K562 (cell line): ENCODE data around the gene TBX10. TPM values are rescaled to one million over a fixed set of nuclear protein-coding genes. Genes with fewer than 3 reads are reported as not detected.
A peak's percentile ranks its signal among the peaks of the same experiment; 100 is the strongest.

Experiments used
- ATAC-seq: fragments of 200-7000 bp; cut with Tn5 transposase; 3 replicates; pipeline ENCODE4 v1.9.1; 2020; ENCODE audit warnings: moderate library complexity
- Bru-seq: library from RNA; stranded (reverse); fragments of 400-500 nt; gene quantifications from one replicate; lab custom pipeline; 2021; lab: Mats Ljungman, UMichigan
- BruChase-seq, 2 experiments: library from RNA; stranded (reverse); fragments of 400-500 nt; gene quantifications; one replicate each; lab custom pipeline; 2021; lab: Mats Ljungman, UMichigan
- BruUV-seq: library from RNA; stranded (reverse); fragments of 400-500 nt; replicated peaks from 2 replicates; lab custom pipeline; 2021; lab: Mats Ljungman, UMichigan
- CTCF ChIA-PET: fragments of 300-600 bp; formaldehyde crosslinking; extraction: SDS; loops from one replicate; lab custom pipeline; 2021; ENCODE audit warnings: low intra/inter-chr PET ratio; lab: Yijun Ruan, JAX
- POLR2A ChIA-PET: fragments of 300-600, 350-650 bp; sonication (Branson Sonifier 250); formaldehyde crosslinking; extraction: SDS; loops from one replicate; lab custom pipeline; 2021; ENCODE audit warnings: antibody characterized with exemption, inconsistent platforms; lab: Yijun Ruan, JAX
- DNase-seq, 4 experiments: peaks; one replicate each; pipeline versions ENCODE4 v3.0.0 to v3.0.0-alpha.2; 2011 to 2018; ENCODE audit warnings: low spot score in 3 of 4, mixed read lengths in 3 of 4; ENCODE audit errors: extremely low read depth in 1 of 4
- FAIRE-seq: peaks from 2 replicates; lab custom pipeline; 2011; peaks lifted over from hg19 to GRCh38; lab: Jason Lieb, UNC
- H2AFZ ChIP-seq: 2 replicates; pipeline ENCODE4 v1.6.0; 2011; ENCODE audit warnings: low read depth, low read length, control low read depth, inconsistent platforms
- H3K27ac ChIP-seq: fragments of 200-600 bp; 3 replicates; pipeline ENCODE4 v1.8.0; 2011; ENCODE audit warnings: low read depth, mild to moderate bottlenecking, control low read depth, inconsistent platforms, low read length, moderate library complexity, mixed read lengths; ENCODE audit errors: extremely low read depth
- H3K27me3 ChIP-seq, 2 experiments: fragments of 300-600 bp in 1 of 2; 2 replicates in 1 of 2; 3 replicates in 1 of 2; pipeline versions ENCODE4 v1.6.0 to v1.8.0; 2011; ENCODE audit warnings: inconsistent platforms in 2 of 2, low read length in 2 of 2, mild to moderate bottlenecking in 1 of 2, mixed read lengths in 1 of 2, moderate library complexity in 1 of 2; ENCODE audit not compliant: control insufficient read depth in 2 of 2, insufficient read depth in 2 of 2
- H3K36me3 ChIP-seq: fragments of 300-600 bp; 3 replicates; pipeline ENCODE4 v1.8.0; 2011; ENCODE audit warnings: mild to moderate bottlenecking, low read length, inconsistent platforms; ENCODE audit not compliant: control insufficient read depth, insufficient read depth
- H3K4me1 ChIP-seq, 2 experiments: fragments of 200-600 bp in 1 of 2; replicated peaks in 1 of 2; 2 replicates in 1 of 2; 3 replicates in 1 of 2; pipeline versions ENCODE4 v1.5.1 to v1.8.0; 2011; ENCODE audit warnings: inconsistent platforms in 2 of 2, low read length in 2 of 2, mild to moderate bottlenecking in 1 of 2, mixed read lengths in 1 of 2, moderate library complexity in 1 of 2; ENCODE audit not compliant: control insufficient read depth in 2 of 2, insufficient read depth in 2 of 2
- H3K4me2 ChIP-seq: 2 replicates; pipeline ENCODE4 v1.6.1; 2011; ENCODE audit warnings: low read length, control low read depth, inconsistent platforms, mixed read lengths; ENCODE audit not compliant: insufficient read depth
- H3K4me3 ChIP-seq: fragments of 200-600 bp; sonication (generic), shearing (Covaris generic); 2 replicates; pipeline ENCODE4 v1.5.1; 2016; ENCODE audit warnings: control low read depth, inconsistent platforms
- H3K79me2 ChIP-seq: fragments of 200-600 bp; 3 replicates; pipeline ENCODE4 v1.8.0; 2011; ENCODE audit warnings: low read length, inconsistent platforms; ENCODE audit not compliant: control insufficient read depth, insufficient read depth
- H3K9ac ChIP-seq, 2 experiments: 2 replicates each; pipeline versions ENCODE4 v1.6.0 to v1.6.1; 2011; ENCODE audit warnings: low read depth in 2 of 2, low read length in 2 of 2, control low read depth in 1 of 2, inconsistent platforms in 1 of 2, mild to moderate bottlenecking in 1 of 2, mixed read lengths in 1 of 2; ENCODE audit not compliant: insufficient read depth in 1 of 2
- H3K9me1 ChIP-seq: one replicate; pipeline ENCODE4 v1.6.0; 2011; ENCODE audit warnings: inconsistent platforms, mild to moderate bottlenecking, low read length, moderate library complexity; ENCODE audit not compliant: control insufficient read depth, insufficient read depth
- H3K9me3 ChIP-seq: replicated peaks from 2 replicates; pipeline ENCODE4 v1.5.1; 2011; ENCODE audit warnings: low read depth, low read length, inconsistent platforms; ENCODE audit not compliant: control insufficient read depth, insufficient read depth
- H4K20me1 ChIP-seq: replicated peaks from 2 replicates; pipeline ENCODE4 v1.6.1; 2011; ENCODE audit warnings: low read length, inconsistent platforms, mixed read lengths; ENCODE audit not compliant: control insufficient read depth, insufficient read depth
- CGGBP1 ChIP-seq: fragments of 250-450 bp; sonication (Bioruptor Pico); IDR thresholded peaks from 2 replicates; pipeline ENCODE4 v1.9.0; 2021; ENCODE audit warnings: mild to moderate bottlenecking
- POLR2G ChIP-seq: fragments of 200-400 bp; formaldehyde crosslinking; IDR thresholded peaks from 2 replicates; pipeline ENCODE4 v1.6.1; 2017; ENCODE audit warnings: low read depth, mild to moderate bottlenecking, antibody characterized with exemption, low read length, moderate library complexity
- ZNF165 ChIP-seq: fragments of 250-450 bp; sonication (Bioruptor Pico); IDR thresholded peaks from 2 replicates; pipeline ENCODE4 v1.4.0; 2020; ENCODE audit warnings: borderline replicate concordance
- WGBS: fragments of 100-300 bp; shearing (Covaris generic); methylation state at CpG from one replicate; pipeline ENCODE4 v1.1.6; 2016; ENCODE audit warnings: low coverage, mixed read lengths; ENCODE audit not compliant: insufficient coverage; ENCODE audit errors: missing lambda C conversion rate; 5-methylcytosine and 5-hydroxymethylcytosine counted together
- in situ Hi-C: fragments of 300-500 bp; cut with MboI; formaldehyde crosslinking; loops from 4 replicates; pipeline ENCODE4 v1.15.0; 2018; ENCODE audit warnings: inconsistent platforms, mixed read lengths
- intact Hi-C: fragments of 100-400 bp; cut with micrococcal nuclease; formaldehyde crosslinking; loops from 2 replicates; pipeline ENCODE4 v1.14.2; 2022
- long read RNA-seq, 3 experiments: library from polyadenylated mRNA in 2 of 3; library from RNA in 1 of 3; unstranded in 2 of 3; stranded (forward) in 1 of 3; transcript quantifications; one replicate each; pipeline ENCODE4 v2.0.0, GENCODE V29; 2019 to 2022
- polyA minus RNA-seq, 3 experiments: library from RNA; depleted of rRNA, polyadenylated mRNA; stranded (reverse); fragments of >200 nt; gene quantifications; 2 replicates each; pipeline ENCODE4 v1.2.3, GENCODE V29; 2011
- polyA plus RNA-seq, 8 experiments: library from polyadenylated mRNA; depleted of rRNA in 4 of 8; stranded (reverse) in 5 of 8; unstranded in 3 of 8; fragments of >200 nt; fragmentation: Nextera tagmentation in 2 of 8; fragmentation: Illumina TruSeq in 1 of 8; extraction: Ambion mirVana in 2 of 8; extraction: Trizol in 1 of 8; gene quantifications; 2 replicates each; pipeline versions ENCODE4 v1.2.1 to v1.2.3, GENCODE V29; 2011 to 2014; ENCODE audit warnings: inconsistent platforms in 1 of 8, missing spikeins in 1 of 8
- total RNA-seq, 7 experiments: library from RNA; depleted of rRNA in 6 of 7; stranded (reverse); fragments of >200 nt in 6 of 7; fragmentation: Illumina TruSeq in 2 of 7; extraction: Trizol in 2 of 7; gene quantifications; 2 replicates each; pipeline versions ENCODE4 v1.2.1 to v1.2.3, GENCODE V29; 2011 to 2021; ENCODE audit warnings: low replicate concordance in 1 of 7

Gene TBX10
- not detected in 2 replicates for total RNA-seq (2011; cell fraction: chromatin; rRNA removed; ENCODE audit: low replicate concordance)
- total RNA-seq (2011; cell fraction: nucleolus; rRNA removed), result not detected in 2 replicates
- not detected in 2 replicates for total RNA-seq (2011; cell fraction: nucleoplasm; rRNA removed)
- total RNA-seq (2014; rRNA removed), result not detected in 2 replicates
- not detected in 2 replicates for total RNA-seq (2014; rRNA removed; fragmentation: Illumina TruSeq; extraction: Trizol)
- not detected in 2 replicates for total RNA-seq (2015; rRNA removed; fragmentation: Illumina TruSeq; extraction: Trizol)
- total RNA-seq (2021), result not detected in 2 replicates
- polyA plus RNA-seq (2011; rRNA removed), result not detected in 2 replicates
- not detected in 2 replicates for polyA plus RNA-seq (2011; cell fraction: cytosol; rRNA removed)
- not detected in 2 replicates for polyA plus RNA-seq (2011; cell fraction: nucleus; rRNA removed)
- 0.14 and 0.18 TPM in 2 replicates for polyA plus RNA-seq (2012)
- polyA plus RNA-seq (2014; fragmentation: Illumina TruSeq; extraction: Trizol), result not detected in 2 replicates
- not detected for polyA plus RNA-seq (2014; fragmentation: Nextera tagmentation; extraction: Ambion mirVana)
- not detected in 2 replicates for polyA plus RNA-seq (2014; rRNA removed)
- not detected in 2 replicates for polyA minus RNA-seq (2011; rRNA and poly(A)+ RNA removed)
- polyA minus RNA-seq (2011; cell fraction: cytosol; rRNA and poly(A)+ RNA removed), result not detected in 2 replicates
- not detected in 2 replicates for polyA minus RNA-seq (2011; cell fraction: nucleus; rRNA and poly(A)+ RNA removed)
- Bru-seq, nascent RNA, result percentile 10 among the genes with signal in this experiment
- not detected for BruChase-seq, experiment 1, labeled RNA remaining after a 2-hour chase
- not detected for BruChase-seq, experiment 2, labeled RNA remaining after a 6-hour chase
- long read RNA-seq, experiment 1, partial matches to known transcripts, result 0 of 1 reads
- long read RNA-seq, experiment 1, other reads (novel, unspliced or antisense), result 1 of 1 reads
- long read RNA-seq, experiment 2, result 0 reads
- long read RNA-seq, experiment 3, result 0 reads

- in situ Hi-C loops (no loop called here), intact Hi-C loops (no loop called here)
- Histone ChIP-seq H3K27me3 (peaks cover 0 to 19% of the 10 kb centered on the region in 2 experiments; a peak in 2 of 5 replicates), H3K4me2 (no peak within 1 kb of the TSS; the same call in 1 of the 2 replicates), H3K4me3 (no peak within 1 kb of the TSS), H3K9me1 (no peaks in the 10 kb centered on the region), H3K27ac (no peak within 1 kb of the TSS), H3K9ac (peak within 1 kb of the TSS in 1 of 2 experiments; percentile 73; a peak in 2 of 4 replicates), H4K20me1 (no peaks in the 10 kb centered on the region), H3K4me1 (peaks cover 0 to 37% of the 10 kb centered on the region in 2 experiments; a peak in 3 of 5 replicates), H2AFZ (peak within 1 kb of the TSS; percentile 59), H3K36me3 (no peaks in the 10 kb centered on the region), H3K79me2 (no peaks in the 10 kb centered on the region), H3K9me3 (no peaks in the 10 kb centered on the region)
- no peak for FAIRE-seq
- TF ChIP-seq CGGBP1 (CRISPR knock-in tag) (no peak), POLR2G (0 out of 2 replicates have a peak, but pooled peaks have one; percentile 2), ZNF165 (CRISPR knock-in tag) (no peak)
- ChIA-PET POLR2A (no interaction called here), CTCF (no interaction called here)
- no peak for DNase-seq
- peak; percentile 7; the same call in 1 of the 3 replicates for ATAC-seq
- BruUV-seq, result no TSS peak
- 13% methylated on average over 18 of the region's 18 CpGs for WGBS
Observed at GRCh38 chr11:67639438-67639859, at the start of gene TBX10. Gene TBX10 (minus strand): TSS chr11:67639763. CDS start chr11:67639472, 291 bp downstream.
